K562 (cell line): ENCODE measurements around the gene SYN1. TPM values are rescaled to one million over a fixed set of nuclear protein-coding genes. Genes with fewer than 3 reads are reported as not detected.

Source experiments
- ATAC-seq: fragments of 200-7000 bp; cut with Tn5 transposase; 3 replicates; pipeline ENCODE4 v1.9.1; 2020; ENCODE audit warnings: moderate library complexity
- BruUV-seq: library from RNA; stranded (reverse); fragments of 400-500 nt; replicated peaks from 2 replicates; lab custom pipeline; 2021; lab: Mats Ljungman, UMichigan
- CTCF ChIA-PET: fragments of 300-600 bp; formaldehyde crosslinking; extraction: SDS; loops from one replicate; lab custom pipeline; 2021; ENCODE audit warnings: low intra/inter-chr PET ratio; lab: Yijun Ruan, JAX
- POLR2A ChIA-PET: fragments of 300-600, 350-650 bp; sonication (Branson Sonifier 250); formaldehyde crosslinking; extraction: SDS; loops from one replicate; lab custom pipeline; 2021; ENCODE audit warnings: antibody characterized with exemption, inconsistent platforms; lab: Yijun Ruan, JAX
- DNase-seq, 4 experiments: peaks; one replicate each; pipeline versions ENCODE4 v3.0.0 to v3.0.0-alpha.2; 2011 to 2018; ENCODE audit warnings: low spot score in 3 of 4, mixed read lengths in 3 of 4; ENCODE audit errors: extremely low read depth in 1 of 4
- FAIRE-seq: peaks from 2 replicates; lab custom pipeline; 2011; peaks lifted over from hg19 to GRCh38; lab: Jason Lieb, UNC
- H2AFZ ChIP-seq: 2 replicates; pipeline ENCODE4 v1.6.0; 2011; ENCODE audit warnings: low read depth, low read length, control low read depth, inconsistent platforms
- H3K27ac ChIP-seq: fragments of 200-600 bp; 3 replicates; pipeline ENCODE4 v1.8.0; 2011; ENCODE audit warnings: low read depth, mild to moderate bottlenecking, control low read depth, inconsistent platforms, low read length, moderate library complexity, mixed read lengths; ENCODE audit errors: extremely low read depth
- H3K27me3 ChIP-seq, 2 experiments: fragments of 300-600 bp in 1 of 2; 2 replicates in 1 of 2; 3 replicates in 1 of 2; pipeline versions ENCODE4 v1.6.0 to v1.8.0; 2011; ENCODE audit warnings: inconsistent platforms in 2 of 2, low read length in 2 of 2, mild to moderate bottlenecking in 1 of 2, mixed read lengths in 1 of 2, moderate library complexity in 1 of 2; ENCODE audit not compliant: control insufficient read depth in 2 of 2, insufficient read depth in 2 of 2
- H3K36me3 ChIP-seq: fragments of 300-600 bp; 3 replicates; pipeline ENCODE4 v1.8.0; 2011; ENCODE audit warnings: mild to moderate bottlenecking, low read length, inconsistent platforms; ENCODE audit not compliant: control insufficient read depth, insufficient read depth
- H3K4me1 ChIP-seq, 2 experiments: fragments of 200-600 bp in 1 of 2; replicated peaks in 1 of 2; 2 replicates in 1 of 2; 3 replicates in 1 of 2; pipeline versions ENCODE4 v1.5.1 to v1.8.0; 2011; ENCODE audit warnings: inconsistent platforms in 2 of 2, low read length in 2 of 2, mild to moderate bottlenecking in 1 of 2, mixed read lengths in 1 of 2, moderate library complexity in 1 of 2; ENCODE audit not compliant: control insufficient read depth in 2 of 2, insufficient read depth in 2 of 2
- H3K4me2 ChIP-seq: 2 replicates; pipeline ENCODE4 v1.6.1; 2011; ENCODE audit warnings: low read length, control low read depth, inconsistent platforms, mixed read lengths; ENCODE audit not compliant: insufficient read depth
- H3K4me3 ChIP-seq: fragments of 200-600 bp; sonication (generic), shearing (Covaris generic); 2 replicates; pipeline ENCODE4 v1.5.1; 2016; ENCODE audit warnings: control low read depth, inconsistent platforms
- H3K79me2 ChIP-seq: fragments of 200-600 bp; 3 replicates; pipeline ENCODE4 v1.8.0; 2011; ENCODE audit warnings: low read length, inconsistent platforms; ENCODE audit not compliant: control insufficient read depth, insufficient read depth
- H3K9ac ChIP-seq, 2 experiments: 2 replicates each; pipeline versions ENCODE4 v1.6.0 to v1.6.1; 2011; ENCODE audit warnings: low read depth in 2 of 2, low read length in 2 of 2, control low read depth in 1 of 2, inconsistent platforms in 1 of 2, mild to moderate bottlenecking in 1 of 2, mixed read lengths in 1 of 2; ENCODE audit not compliant: insufficient read depth in 1 of 2
- H3K9me1 ChIP-seq: one replicate; pipeline ENCODE4 v1.6.0; 2011; ENCODE audit warnings: inconsistent platforms, mild to moderate bottlenecking, low read length, moderate library complexity; ENCODE audit not compliant: control insufficient read depth, insufficient read depth
- H3K9me3 ChIP-seq: replicated peaks from 2 replicates; pipeline ENCODE4 v1.5.1; 2011; ENCODE audit warnings: low read depth, low read length, inconsistent platforms; ENCODE audit not compliant: control insufficient read depth, insufficient read depth
- H4K20me1 ChIP-seq: replicated peaks from 2 replicates; pipeline ENCODE4 v1.6.1; 2011; ENCODE audit warnings: low read length, inconsistent platforms, mixed read lengths; ENCODE audit not compliant: control insufficient read depth, insufficient read depth
- DPF2 ChIP-seq: fragments of 450-650 bp; IDR thresholded peaks from 2 replicates; pipeline ENCODE4 v1.6.1; 2016
- HNRNPUL1 ChIP-seq: fragments of 200-400 bp; formaldehyde crosslinking; IDR thresholded peaks from 2 replicates; pipeline ENCODE4 v1.6.1; 2017; ENCODE audit warnings: low read length
- HSF4 ChIP-seq: fragments of 250-450 bp; sonication (Bioruptor Pico); IDR thresholded peaks from 2 replicates; pipeline ENCODE4 v2.1.2; 2022; ENCODE audit warnings: mild to moderate bottlenecking, moderate library complexity, borderline replicate concordance
- KAT2B ChIP-seq: IDR thresholded peaks from one replicate; pipeline ENCODE4 v1.6.1; 2012; ENCODE audit warnings: low read depth, mild to moderate bottlenecking, control low read depth, inconsistent platforms, low read length, moderate library complexity
- KDM2B ChIP-seq: fragments of 250-450 bp; sonication (Bioruptor Pico); IDR thresholded peaks from 2 replicates; pipeline ENCODE4 v1.8.0; 2021; ENCODE audit warnings: mild to moderate bottlenecking, moderate library complexity
- KLF6 ChIP-seq: fragments of 250-450 bp; sonication (Bioruptor Pico); IDR thresholded peaks from 2 replicates; pipeline ENCODE4 v1.4.0; 2020; ENCODE audit warnings: mild to moderate bottlenecking, moderate library complexity, borderline replicate concordance
- MIER1 ChIP-seq: fragments of 450-650 bp; IDR thresholded peaks from 2 replicates; pipeline ENCODE4 v1.6.1; 2016; ENCODE audit warnings: antibody characterized with exemption, mild to moderate bottlenecking, low read depth
- NFIX ChIP-seq: fragments of 250-450 bp; sonication (Bioruptor Pico); IDR thresholded peaks from 2 replicates; pipeline ENCODE4 v1.4.0; 2020; ENCODE audit warnings: low read depth, mild to moderate bottlenecking, moderate library complexity
- RBM17 ChIP-seq: fragments of 200-400 bp; formaldehyde crosslinking; IDR thresholded peaks from 2 replicates; pipeline ENCODE4 v1.6.1; 2017; ENCODE audit warnings: low read depth, mild to moderate bottlenecking, low read length, borderline replicate concordance
- RCOR1 ChIP-seq, 2 experiments: IDR thresholded peaks; 2 replicates each; pipeline ENCODE4 v1.6.1; 2012; ENCODE audit warnings: low read depth in 2 of 2, low read length in 2 of 2, borderline replicate concordance in 1 of 2, improper control_type of control experiment in 1 of 2
- SMARCC2 ChIP-seq: fragments of 450-650 bp; IDR thresholded peaks from 2 replicates; pipeline ENCODE4 v1.6.1; 2017; ENCODE audit warnings: antibody characterized with exemption, moderate library complexity, mild to moderate bottlenecking, low read depth
- TAF1 ChIP-seq: IDR thresholded peaks from 2 replicates; pipeline ENCODE4 v1.6.1; 2011; ENCODE audit warnings: mild to moderate bottlenecking, low read length, moderate library complexity; ENCODE audit not compliant: insufficient read depth, control insufficient read depth, severe bottlenecking; ENCODE audit errors: extremely low read depth
- TOE1 ChIP-seq, 2 experiments: fragments of 450-650 bp in 1 of 2; sonication (generic) in 1 of 2; formaldehyde crosslinking in 1 of 2; IDR thresholded peaks; 2 replicates each; pipeline versions ENCODE4 v1.7.1 to v1.8.0; 2016 to 2022; ENCODE audit warnings: borderline replicate concordance in 2 of 2, mild to moderate bottlenecking in 2 of 2, antibody characterized with exemption in 1 of 2, inconsistent platforms in 1 of 2, low read depth in 1 of 2, missing genetic modification reagents in 1 of 2, moderate library complexity in 1 of 2
- TRIM24 ChIP-seq, 2 experiments: fragments of 450-650 bp; IDR thresholded peaks; 2 replicates each; pipeline ENCODE4 v1.6.1; 2016
- WGBS: fragments of 100-300 bp; shearing (Covaris generic); methylation state at CpG from one replicate; pipeline ENCODE4 v1.1.6; 2016; ENCODE audit warnings: low coverage, mixed read lengths; ENCODE audit not compliant: insufficient coverage; ENCODE audit errors: missing lambda C conversion rate; 5-methylcytosine and 5-hydroxymethylcytosine counted together
- in situ Hi-C: fragments of 300-500 bp; cut with MboI; formaldehyde crosslinking; loops from 4 replicates; pipeline ENCODE4 v1.15.0; 2018; ENCODE audit warnings: inconsistent platforms, mixed read lengths
- intact Hi-C: fragments of 100-400 bp; cut with micrococcal nuclease; formaldehyde crosslinking; loops from 2 replicates; pipeline ENCODE4 v1.14.2; 2022
- polyA plus RNA-seq, 8 experiments: library from polyadenylated mRNA; depleted of rRNA in 4 of 8; stranded (reverse) in 5 of 8; unstranded in 3 of 8; fragments of >200 nt; fragmentation: Nextera tagmentation in 2 of 8; fragmentation: Illumina TruSeq in 1 of 8; extraction: Ambion mirVana in 2 of 8; extraction: Trizol in 1 of 8; gene quantifications; 2 replicates each; pipeline versions ENCODE4 v1.2.1 to v1.2.3, GENCODE V29; 2011 to 2014; ENCODE audit warnings: inconsistent platforms in 1 of 8, missing spikeins in 1 of 8
- total RNA-seq, 7 experiments: library from RNA; depleted of rRNA in 6 of 7; stranded (reverse); fragments of >200 nt in 6 of 7; fragmentation: Illumina TruSeq in 2 of 7; extraction: Trizol in 2 of 7; gene quantifications; 2 replicates each; pipeline versions ENCODE4 v1.2.1 to v1.2.3, GENCODE V29; 2011 to 2021; ENCODE audit warnings: low replicate concordance in 1 of 7
- TF ChIP-seq, protein P1 (sequence below): fragments of 450-650 bp; conservative IDR thresholded peaks from 2 replicates; pipeline ENCODE4 v1.6.1; 2016; ENCODE audit warnings: missing genetic modification characterization, low read depth, mild to moderate bottlenecking, control low read depth, missing compliant biosample characterization
- TF ChIP-seq, protein P2 (sequence below): IDR thresholded peaks from 2 replicates; pipeline ENCODE4 v1.6.1; 2012; ENCODE audit warnings: low read depth, low read length, improper control_type of control experiment, borderline replicate concordance
- TF ChIP-seq, protein P3 (sequence below): sonication (generic); formaldehyde crosslinking; IDR thresholded peaks from 2 replicates; pipeline ENCODE4 v1.8.1; 2022; ENCODE audit warnings: missing genetic modification reagents

The SYN1 gene
- total and polyA plus RNA-seq, 9 of the 15 experiments (the other 6 are each of a cell fraction or from before 2014, with no cell fraction given): 0.01 to 0.28 (median 0.18) TPM; not detected in 2

DNA sequence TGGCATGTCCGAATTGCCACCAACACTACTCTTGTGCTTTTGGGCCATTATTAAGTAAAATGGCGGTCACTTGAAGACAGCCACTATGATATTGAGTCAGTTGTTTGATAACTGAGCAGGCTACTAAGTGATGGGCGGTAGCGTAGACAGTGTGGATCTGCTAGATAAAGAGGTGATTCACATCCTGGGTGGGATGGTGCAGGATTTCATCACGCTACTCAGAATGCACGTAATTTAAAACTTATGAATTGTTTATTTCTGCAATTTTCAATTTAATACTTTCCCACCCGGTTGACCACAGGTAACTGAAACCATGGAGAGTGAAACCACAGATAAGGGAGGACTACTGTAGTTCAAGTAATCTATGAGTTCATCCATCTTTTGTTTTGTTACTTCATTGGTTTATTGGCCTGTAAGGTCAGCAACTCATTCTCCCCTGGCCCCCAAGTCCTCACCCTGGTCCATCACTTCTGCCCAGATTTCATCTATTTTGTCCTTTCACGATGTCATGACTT is 55.8 kb downstream of the SYN1 start:
- Histone ChIP-seq H3K27me3 (no peaks in the 10 kb centered on the region), H3K36me3 (peaks cover 59% of the 10 kb centered on the region), H3K9ac (peak overlapping the region in 1 of 2 experiments; percentile 42; a peak in 2 of 4 replicates), H2AFZ (no peak overlapping the region), H3K79me2 (peaks cover 35% of the 10 kb centered on the region), H3K4me3 (no peak overlapping the region; the same call in 1 of the 2 replicates), H3K4me2 (peak overlapping the region; percentile 76), H3K27ac (peak overlapping the region; percentile 75), H3K4me1 (peaks cover 15 to 25% of the 10 kb centered on the region in 2 experiments), H3K9me1 (no peaks in the 10 kb centered on the region), H3K9me3 (no peaks in the 10 kb centered on the region), H4K20me1 (0 out of 2 replicates have a peak, but pooled peaks cover 3% of the 10 kb centered on the region)
- peak; percentile 39 for ATAC-seq
- intact Hi-C loops (loop anchor here (2.0 to 5.0 kb wide), 4 partner anchors 83 to 463 kb away; partner anchors contain the start of gene ZNF81), in situ Hi-C loops (loop anchor here (5.0 kb wide), 1 partner anchor 158 kb away; no protein-coding TSS in a partner anchor)
- ChIA-PET CTCF (no interaction called here), POLR2A (no interaction called here)
- BruUV-seq: no TSS peak
- 7% methylated on average over 8 of the region's 8 CpGs for WGBS
- DNase-seq: peak in 2 of 4 experiments; percentile 42 to 73
- peak; percentile 35 for FAIRE-seq
- no peak for TF ChIP-seq KAT2B
- TF ChIP-seq SMARCC2: peak; percentile 49; the same call in 1 of the 2 replicates
- no peak for TF ChIP-seq HNRNPUL1
- TF ChIP-seq, protein P1, sequence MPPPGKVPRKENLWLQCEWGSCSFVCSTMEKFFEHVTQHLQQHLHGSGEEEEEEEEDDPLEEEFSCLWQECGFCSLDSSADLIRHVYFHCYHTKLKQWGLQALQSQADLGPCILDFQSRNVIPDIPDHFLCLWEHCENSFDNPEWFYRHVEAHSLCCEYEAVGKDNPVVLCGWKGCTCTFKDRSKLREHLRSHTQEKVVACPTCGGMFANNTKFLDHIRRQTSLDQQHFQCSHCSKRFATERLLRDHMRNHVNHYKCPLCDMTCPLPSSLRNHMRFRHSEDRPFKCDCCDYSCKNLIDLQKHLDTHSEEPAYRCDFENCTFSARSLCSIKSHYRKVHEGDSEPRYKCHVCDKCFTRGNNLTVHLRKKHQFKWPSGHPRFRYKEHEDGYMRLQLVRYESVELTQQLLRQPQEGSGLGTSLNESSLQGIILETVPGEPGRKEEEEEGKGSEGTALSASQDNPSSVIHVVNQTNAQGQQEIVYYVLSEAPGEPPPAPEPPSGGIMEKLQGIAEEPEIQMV (tag): no peak; the same call in 1 of the 2 replicates
- no peak for TF ChIP-seq MIER1
- TF ChIP-seq RBM17: no peak
- no peak for TF ChIP-seq KLF6 (CRISPR knock-in tag)
- peak in 1 of 2 experiments; percentile 57; a peak in 1 of 4 replicates for TF ChIP-seq RCOR1 (IDR thresholded peaks at IDR 0.05; ENCODE audit: borderline replicate concordance in 1 of 2, low read depth in 2 of 2, low read length in 2 of 2)
- no peak for TF ChIP-seq TOE1 (IDR thresholded peaks at IDR 0.05; ENCODE audit: borderline replicate concordance)
- no peak for TF ChIP-seq TOE1 (CRISPR knock-in tag; IDR thresholded peaks at IDR 0.05; ENCODE audit: borderline replicate concordance, low read depth)
- TF ChIP-seq NFIX (CRISPR knock-in tag): no peak
- TF ChIP-seq, protein P2, sequence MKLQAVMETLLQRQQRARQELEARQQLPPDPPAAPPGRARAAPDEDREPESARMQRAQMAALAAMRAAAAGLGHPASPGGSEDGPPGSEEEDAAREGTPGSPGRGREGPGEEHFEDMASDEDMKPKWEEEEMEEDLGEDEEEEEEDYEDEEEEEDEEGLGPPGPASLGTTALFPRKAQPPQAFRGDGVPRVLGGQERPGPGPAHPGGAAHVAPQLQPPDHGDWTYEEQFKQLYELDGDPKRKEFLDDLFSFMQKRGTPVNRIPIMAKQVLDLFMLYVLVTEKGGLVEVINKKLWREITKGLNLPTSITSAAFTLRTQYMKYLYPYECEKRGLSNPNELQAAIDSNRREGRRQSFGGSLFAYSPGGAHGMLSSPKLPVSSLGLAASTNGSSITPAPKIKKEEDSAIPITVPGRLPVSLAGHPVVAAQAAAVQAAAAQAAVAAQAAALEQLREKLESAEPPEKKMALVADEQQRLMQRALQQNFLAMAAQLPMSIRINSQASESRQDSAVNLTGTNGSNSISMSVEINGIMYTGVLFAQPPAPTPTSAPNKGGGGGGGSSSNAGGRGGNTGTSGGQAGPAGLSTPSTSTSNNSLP: peak; percentile 68; the same call in 1 of the 2 replicates
- TF ChIP-seq HSF4 (CRISPR knock-in tag): no peak
- TF ChIP-seq TAF1: no peak
- no peak for TF ChIP-seq KDM2B (CRISPR knock-in tag)
- TF ChIP-seq DPF2: peak; percentile 83
- TF ChIP-seq, protein P3, sequence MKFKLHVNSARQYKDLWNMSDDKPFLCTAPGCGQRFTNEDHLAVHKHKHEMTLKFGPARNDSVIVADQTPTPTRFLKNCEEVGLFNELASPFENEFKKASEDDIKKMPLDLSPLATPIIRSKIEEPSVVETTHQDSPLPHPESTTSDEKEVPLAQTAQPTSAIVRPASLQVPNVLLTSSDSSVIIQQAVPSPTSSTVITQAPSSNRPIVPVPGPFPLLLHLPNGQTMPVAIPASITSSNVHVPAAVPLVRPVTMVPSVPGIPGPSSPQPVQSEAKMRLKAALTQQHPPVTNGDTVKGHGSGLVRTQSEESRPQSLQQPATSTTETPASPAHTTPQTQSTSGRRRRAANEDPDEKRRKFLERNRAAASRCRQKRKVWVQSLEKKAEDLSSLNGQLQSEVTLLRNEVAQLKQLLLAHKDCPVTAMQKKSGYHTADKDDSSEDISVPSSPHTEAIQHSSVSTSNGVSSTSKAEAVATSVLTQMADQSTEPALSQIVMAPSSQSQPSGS (CRISPR knock-in tag): no peak
- peak in 1 of 2 experiments; percentile 69; a peak in 1 of 4 replicates for TF ChIP-seq TRIM24 (IDR thresholded peaks at IDR 0.05)
